WTC11 (cell line): ENCODE data around the gene ZNF22. TPM values are rescaled to one million over a fixed set of nuclear protein-coding genes. Genes with fewer than 3 reads are reported as not detected.

ENCODE experiments used
- ATAC-seq: fragments of 200-7000 bp; cut with Tn5 transposase; 2 replicates; pipeline ENCODE4 v1.10.0; 2021; ENCODE audit warnings: mild to moderate bottlenecking, moderate library complexity
- CTCF ChIA-PET: fragments of 300-600 bp; sonication (Branson Sonifier 250); formaldehyde crosslinking; loops from one replicate; lab custom pipeline; 2021; ENCODE audit warnings: antibody characterized with exemption; lab: Charles Lee
- POLR2A ChIA-PET: fragments of 350-600 bp; sonication (Branson Sonifier 250); formaldehyde crosslinking; loops from one replicate; lab custom pipeline; 2021; ENCODE audit warnings: antibody characterized with exemption; lab: Charles Lee
- DNase-seq: peaks from one replicate; pipeline ENCODE4 v3.0.0; 2021; ENCODE audit warnings: low spot score
- H3K27ac Mint-ChIP-seq: 2 replicates; pipeline ENCODE4 v1.8.0; 2021; ENCODE audit warnings: mixed read lengths
- H3K27me3 Mint-ChIP-seq: 2 replicates; pipeline ENCODE4 v1.8.0; 2021; ENCODE audit warnings: low read depth, mild to moderate bottlenecking, moderate library complexity, mixed read lengths
- H3K36me3 Mint-ChIP-seq: 2 replicates; pipeline ENCODE4 v1.8.0; 2021; ENCODE audit warnings: mixed read lengths
- H3K4me1 Mint-ChIP-seq: 2 replicates; pipeline ENCODE4 v1.8.0; 2022; ENCODE audit warnings: mixed read lengths
- H3K4me3 Mint-ChIP-seq: 2 replicates; pipeline ENCODE4 v1.8.0; 2021; ENCODE audit warnings: mild to moderate bottlenecking, moderate library complexity, mixed read lengths
- H3K9me3 Mint-ChIP-seq: 2 replicates; pipeline ENCODE4 v1.8.0; 2021; ENCODE audit warnings: mixed read lengths
- CBFB ChIP-seq: sonication (generic); formaldehyde crosslinking; IDR thresholded peaks from 2 replicates; pipeline ENCODE4 v1.8.1; 2022; ENCODE audit warnings: mild to moderate bottlenecking, low read depth, missing genetic modification reagents
- FOXP1 ChIP-seq: sonication (generic); formaldehyde crosslinking; IDR thresholded peaks from 2 replicates; pipeline ENCODE4 v1.8.0; 2022; ENCODE audit warnings: missing genetic modification reagents, mild to moderate bottlenecking, moderate library complexity, borderline replicate concordance
- GTF2I ChIP-seq: fragments of 250-450 bp; sonication (Bioruptor Pico); conservative IDR thresholded peaks from 2 replicates; pipeline ENCODE4 v1.4.0; 2021; ENCODE audit warnings: mild to moderate bottlenecking
- HMGA2 ChIP-seq: fragments of 250-450 bp; sonication (Bioruptor Pico); IDR thresholded peaks from 2 replicates; pipeline ENCODE4 v1.4.0; 2021; ENCODE audit warnings: mild to moderate bottlenecking, moderate library complexity
- IRF2 ChIP-seq: sonication (generic); formaldehyde crosslinking; IDR thresholded peaks from 2 replicates; pipeline ENCODE4 v1.8.0; 2022; ENCODE audit warnings: low read depth, missing genetic modification reagents, borderline replicate concordance
- JAZF1 ChIP-seq: fragments of 250-450 bp; sonication (Bioruptor Pico); IDR thresholded peaks from 2 replicates; pipeline ENCODE4 v1.9.0; 2021; ENCODE audit warnings: moderate library complexity, mild to moderate bottlenecking, inconsistent platforms
- PRRX2 ChIP-seq: fragments of 250-450 bp; sonication (Bioruptor Pico); IDR thresholded peaks from 2 replicates; pipeline ENCODE4 v1.8.0; 2021; ENCODE audit warnings: mild to moderate bottlenecking
- SMAD4 ChIP-seq: sonication (generic); formaldehyde crosslinking; IDR thresholded peaks from 2 replicates; pipeline ENCODE4 v1.8.0; 2022; ENCODE audit warnings: mild to moderate bottlenecking, missing genetic modification reagents
- STAT6 ChIP-seq: sonication (generic); formaldehyde crosslinking; conservative IDR thresholded peaks from 2 replicates; pipeline ENCODE4 v1.8.1; 2023; ENCODE audit warnings: mild to moderate bottlenecking, low read depth, missing genetic modification reagents, moderate library complexity
- TEAD1 ChIP-seq: sonication (generic); formaldehyde crosslinking; IDR thresholded peaks from 2 replicates; pipeline ENCODE4 v1.8.0; 2022; ENCODE audit warnings: mild to moderate bottlenecking, missing genetic modification reagents
- USF2 ChIP-seq: sonication (generic); formaldehyde crosslinking; IDR thresholded peaks from 2 replicates; pipeline ENCODE4 v1.8.1; 2023; ENCODE audit warnings: mild to moderate bottlenecking, missing genetic modification reagents, moderate library complexity
- ZNF263 ChIP-seq: sonication (generic); formaldehyde crosslinking; IDR thresholded peaks from 2 replicates; pipeline ENCODE4 v1.8.1; 2022; ENCODE audit warnings: low read depth, mild to moderate bottlenecking, moderate library complexity, missing genetic modification reagents
- ZNF423 ChIP-seq: fragments of 250-450 bp; sonication (Bioruptor Pico); IDR thresholded peaks from 2 replicates; pipeline ENCODE4 v2.1.2; 2022; ENCODE audit warnings: mild to moderate bottlenecking, moderate library complexity
- total RNA-seq: library from RNA; stranded (reverse); gene quantifications from 3 replicates; pipeline ENCODE4 v1.2.3, GENCODE V29; 2021

ZNF22 gene
- total RNA-seq, 1 experiment from 2014 or later: 31.0 TPM

GRCh38 chr10:44997105-44997748, 3.5 kb upstream of the ZNF22 start:
- Mint-ChIP-seq H3K4me1 (peaks cover 35% of the 10 kb centered on the region), H3K27ac (no peak overlapping the region), H3K9me3 (no peaks in the 10 kb centered on the region; the same call in 1 of the 2 replicates), H3K4me3 (no peak overlapping the region), H3K36me3 (peaks cover 10% of the 10 kb centered on the region), H3K27me3 (peaks cover 14% of the 10 kb centered on the region)
- no peak for DNase-seq
- ChIA-PET CTCF (interaction anchor here (1.1 to 1.2 kb wide), 2 partner anchors 13 to 64 kb away, joined by 4 read pairs; no protein-coding TSS in a partner anchor), POLR2A (no interaction called here)
- no peak for ATAC-seq
- TF ChIP-seq GTF2I (CRISPR knock-in tag) (0 out of 2 replicates have a peak, but pooled peaks have one; percentile 59), CBFB (CRISPR knock-in tag) (no peak)

- ChIA-PET POLR2A (no interaction called here), CTCF (interaction anchor here (1.2 kb wide), 1 partner anchor 65 kb away, joined by 4 read pairs; no protein-coding TSS in a partner anchor)
- Mint-ChIP-seq H3K9me3 (peaks cover 6% of the 10 kb centered on the region; the same call in 1 of the 2 replicates), H3K4me3 (no peak overlapping the region), H3K36me3 (peaks cover 19% of the 10 kb centered on the region), H3K4me1 (peaks cover 39% of the 10 kb centered on the region), H3K27me3 (peaks cover 14% of the 10 kb centered on the region), H3K27ac (no peak overlapping the region)
- ATAC-seq (no peak), DNase-seq (no peak)
- TF ChIP-seq SMAD4 (no peak), FOXP1 (CRISPR knock-in tag) (no peak)
Measured at GRCh38 chr10:44998146-44998631, 2.5 kb upstream of the ZNF22 start.

GRCh38 chr10:45000138-45000751, 478 bp upstream of the ZNF22 start:
- H3K4me3 Mint-ChIP-seq: peak overlapping the region; percentile 73
- TF ChIP-seq STAT6 (CRISPR knock-in tag) (no peak), USF2 (CRISPR knock-in tag) (0 out of 2 replicates have a peak, but pooled peaks have one; percentile 9), ZNF263 (CRISPR knock-in tag) (0 out of 2 replicates have a peak, but pooled peaks have one; percentile 36)
- peaks cover 31% of the 10 kb centered on the region for H3K36me3 Mint-ChIP-seq
- ChIA-PET CTCF (interaction anchor here (1.4 to 2.1 kb wide), 3 partner anchors 10 to 67 kb away, joined by 5 to 11 read pairs (median 10); no protein-coding TSS in a partner anchor), POLR2A (no interaction called here)
- H3K27me3 Mint-ChIP-seq: peaks cover 14% of the 10 kb centered on the region
- peaks cover 38% of the 10 kb centered on the region for H3K4me1 Mint-ChIP-seq
- H3K9me3 Mint-ChIP-seq: peaks cover 9% of the 10 kb centered on the region
- no peak for DNase-seq
- peak; percentile 4 for ATAC-seq
- peak overlapping the region; percentile 70 for H3K27ac Mint-ChIP-seq

GRCh38 chr10:45001381-45002148, 842 bp downstream of the ZNF22 start:
- POLR2A ChIA-PET: no interaction called here
- TF ChIP-seq TEAD1 (CRISPR knock-in tag) (no peak), HMGA2 (CRISPR knock-in tag) (no peak), IRF2 (CRISPR knock-in tag) (no peak), ZNF423 (CRISPR knock-in tag) (no peak), JAZF1 (no peak), PRRX2 (CRISPR knock-in tag) (no peak)
- DNase-seq (no peak), ATAC-seq (peak; percentile 60)
- CTCF ChIA-PET: interaction anchor here (1.0 to 2.1 kb wide), 4 partner anchors 26 to 76 kb away, joined by 4 to 10 read pairs (median 4); no protein-coding TSS in a partner anchor
- peaks cover 9% of the 10 kb centered on the region for H3K9me3 Mint-ChIP-seq
- H3K27me3 Mint-ChIP-seq: peaks cover 14% of the 10 kb centered on the region
- H3K27ac Mint-ChIP-seq: no peak overlapping the region
- H3K4me3 Mint-ChIP-seq: peak overlapping the region; percentile 79
- H3K4me1 Mint-ChIP-seq: peaks cover 38% of the 10 kb centered on the region
- peaks cover 32% of the 10 kb centered on the region for H3K36me3 Mint-ChIP-seq
